K562 (cell line): ENCODE measurements around the gene COL15A1. TPM values are rescaled to one million over a fixed set of nuclear protein-coding genes. Genes with fewer than 3 reads are reported as not detected.

ENCODE experiments used
- EGR1 ChIP-seq: fragments of 450-650 bp; conservative IDR thresholded peaks from 2 replicates; pipeline ENCODE4 v1.6.1; 2017; ENCODE audit warnings: mild to moderate bottlenecking
- MTF1 ChIP-seq: fragments of 250-450 bp; sonication (Bioruptor Pico); IDR thresholded peaks from 2 replicates; pipeline ENCODE4 v1.9.0; 2021; ENCODE audit warnings: moderate library complexity, mild to moderate bottlenecking, inconsistent platforms, borderline replicate concordance
- NRF1 ChIP-seq, 2 experiments: fragments of 450-650 bp; IDR thresholded peaks in 1 of 2; conservative IDR thresholded peaks in 1 of 2; 2 replicates each; pipeline ENCODE4 v1.6.1; 2014; ENCODE audit warnings: mild to moderate bottlenecking in 2 of 2
- polyA plus RNA-seq, 8 experiments: library from polyadenylated mRNA; depleted of rRNA in 4 of 8; stranded (reverse) in 5 of 8; unstranded in 3 of 8; fragments of >200 nt; fragmentation: Nextera tagmentation in 2 of 8; fragmentation: Illumina TruSeq in 1 of 8; extraction: Ambion mirVana in 2 of 8; extraction: Trizol in 1 of 8; gene quantifications; 2 replicates each; pipeline versions ENCODE4 v1.2.1 to v1.2.3, GENCODE V29; 2011 to 2014; ENCODE audit warnings: inconsistent platforms in 1 of 8, missing spikeins in 1 of 8
- total RNA-seq, 7 experiments: library from RNA; depleted of rRNA in 6 of 7; stranded (reverse); fragments of >200 nt in 6 of 7; fragmentation: Illumina TruSeq in 2 of 7; extraction: Trizol in 2 of 7; gene quantifications; 2 replicates each; pipeline versions ENCODE4 v1.2.1 to v1.2.3, GENCODE V29; 2011 to 2021; ENCODE audit warnings: low replicate concordance in 1 of 7
- TF ChIP-seq, protein P1 (sequence below), 2 experiments: fragments of 450-650 bp; IDR thresholded peaks; 2 replicates each; pipeline ENCODE4 v1.6.1; 2018; ENCODE audit warnings: mild to moderate bottlenecking in 2 of 2, low read depth in 1 of 2; ENCODE audit not compliant: partially characterized antibody in 2 of 2

The COL15A1 gene
- total and polyA plus RNA-seq, 9 of the 15 experiments (the other 6 are each of a cell fraction or from before 2014, with no cell fraction given), result 0.46 to 5.1 (median 2.6) TPM

DNA sequence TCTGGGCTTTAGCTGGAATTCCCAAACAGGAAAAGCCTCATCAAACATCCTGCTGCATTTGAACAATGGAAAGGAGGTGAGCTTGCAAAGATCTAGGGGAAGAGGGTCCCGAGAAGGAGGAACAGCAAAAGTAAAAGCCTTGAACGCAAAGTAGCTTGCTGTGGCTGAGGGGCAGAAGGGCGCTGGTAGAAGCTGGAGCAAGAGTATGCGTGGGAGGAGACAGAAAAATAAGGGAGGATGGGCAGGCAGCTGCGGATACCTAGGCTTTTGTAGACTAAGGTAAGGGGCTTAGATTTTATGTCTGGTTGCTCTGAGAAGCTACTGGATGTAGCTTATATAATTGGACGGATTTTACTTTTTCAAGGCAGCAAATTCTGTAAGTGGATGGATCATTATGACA is 139.3 kb downstream of the COL15A1 start (continued):
- TF ChIP-seq, protein P1, sequence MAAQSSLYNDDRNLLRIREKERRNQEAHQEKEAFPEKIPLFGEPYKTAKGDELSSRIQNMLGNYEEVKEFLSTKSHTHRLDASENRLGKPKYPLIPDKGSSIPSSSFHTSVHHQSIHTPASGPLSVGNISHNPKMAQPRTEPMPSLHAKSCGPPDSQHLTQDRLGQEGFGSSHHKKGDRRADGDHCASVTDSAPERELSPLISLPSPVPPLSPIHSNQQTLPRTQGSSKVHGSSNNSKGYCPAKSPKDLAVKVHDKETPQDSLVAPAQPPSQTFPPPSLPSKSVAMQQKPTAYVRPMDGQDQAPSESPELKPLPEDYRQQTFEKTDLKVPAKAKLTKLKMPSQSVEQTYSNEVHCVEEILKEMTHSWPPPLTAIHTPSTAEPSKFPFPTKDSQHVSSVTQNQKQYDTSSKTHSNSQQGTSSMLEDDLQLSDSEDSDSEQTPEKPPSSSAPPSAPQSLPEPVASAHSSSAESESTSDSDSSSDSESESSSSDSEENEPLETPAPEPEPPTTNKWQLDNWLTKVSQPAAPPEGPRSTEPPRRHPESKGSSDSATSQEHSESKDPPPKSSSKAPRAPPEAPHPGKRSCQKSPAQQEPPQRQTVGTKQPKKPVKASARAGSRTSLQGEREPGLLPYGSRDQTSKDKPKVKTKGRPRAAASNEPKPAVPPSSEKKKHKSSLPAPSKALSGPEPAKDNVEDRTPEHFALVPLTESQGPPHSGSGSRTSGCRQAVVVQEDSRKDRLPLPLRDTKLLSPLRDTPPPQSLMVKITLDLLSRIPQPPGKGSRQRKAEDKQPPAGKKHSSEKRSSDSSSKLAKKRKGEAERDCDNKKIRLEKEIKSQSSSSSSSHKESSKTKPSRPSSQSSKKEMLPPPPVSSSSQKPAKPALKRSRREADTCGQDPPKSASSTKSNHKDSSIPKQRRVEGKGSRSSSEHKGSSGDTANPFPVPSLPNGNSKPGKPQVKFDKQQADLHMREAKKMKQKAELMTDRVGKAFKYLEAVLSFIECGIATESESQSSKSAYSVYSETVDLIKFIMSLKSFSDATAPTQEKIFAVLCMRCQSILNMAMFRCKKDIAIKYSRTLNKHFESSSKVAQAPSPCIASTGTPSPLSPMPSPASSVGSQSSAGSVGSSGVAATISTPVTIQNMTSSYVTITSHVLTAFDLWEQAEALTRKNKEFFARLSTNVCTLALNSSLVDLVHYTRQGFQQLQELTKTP (IDR thresholded peaks at IDR 0.05; ENCODE audit: low read depth in 1 of 2, partially characterized antibody in 2 of 2), result no peak
- TF ChIP-seq EGR1 (peak; percentile 80), NRF1 (conservative IDR thresholded peaks at IDR 0.05 in 1 of 2, IDR thresholded peaks at IDR 0.05 in 1 of 2) (peak in 1 of 2 experiments; percentile 33; a peak in 1 of 4 replicates), MTF1 (CRISPR knock-in tag) (no peak)
- TF ChIP-seq, all 486 proteins: peak for 2
